MCF 10A (cell line): ENCODE results near the gene UCP2. TPM values are rescaled to one million over a fixed set of nuclear protein-coding genes. Genes with fewer than 3 reads are reported as not detected.

ENCODE experiments used
- BruUV-seq: library from RNA; stranded (reverse); fragments of 400-500 nt; replicated peaks from 2 replicates; lab custom pipeline; 2021; lab: Mats Ljungman, UMichigan
- CTCF ChIA-PET: fragments of 300-600 bp; sonication (Branson Sonifier 250); formaldehyde crosslinking; extraction: SDS; loops from one replicate; lab custom pipeline; 2021; ENCODE audit warnings: antibody characterized with exemption, inconsistent platforms; lab: Yijun Ruan, JAX
- POLR2A ChIA-PET: fragments of 300-600, 350-650 bp; sonication (Branson Sonifier 250); formaldehyde crosslinking; extraction: SDS; loops from one replicate; lab custom pipeline; 2020; ENCODE audit warnings: antibody characterized with exemption, inconsistent platforms; lab: Yijun Ruan, JAX
- DNase-seq: peaks from one replicate; pipeline ENCODE4 v3.0.0-alpha.2; 2018; ENCODE audit not compliant: unreplicated experiment
- H3K27ac Mint-ChIP-seq: one replicate; pipeline ENCODE4 v1.8.0; 2022; ENCODE audit warnings: mild to moderate bottlenecking, low read depth, mixed read lengths; ENCODE audit not compliant: unreplicated experiment
- H3K27me3 Mint-ChIP-seq: one replicate; pipeline ENCODE4 v1.8.0; 2022; ENCODE audit warnings: mixed read lengths; ENCODE audit not compliant: insufficient read depth, unreplicated experiment
- H3K36me3 Mint-ChIP-seq: one replicate; pipeline ENCODE4 v1.8.0; 2022; ENCODE audit warnings: mild to moderate bottlenecking, moderate library complexity, mixed read lengths; ENCODE audit not compliant: insufficient read depth, unreplicated experiment
- H3K4me1 Mint-ChIP-seq: one replicate; pipeline ENCODE4 v1.8.0; 2022; ENCODE audit warnings: mixed read lengths; ENCODE audit not compliant: insufficient read depth, unreplicated experiment
- H3K4me3 Mint-ChIP-seq: one replicate; pipeline ENCODE4 v1.8.0; 2022; ENCODE audit warnings: mild to moderate bottlenecking, moderate library complexity, mixed read lengths; ENCODE audit not compliant: unreplicated experiment
- H3K9me3 Mint-ChIP-seq: one replicate; pipeline ENCODE4 v1.8.0; 2022; ENCODE audit warnings: mixed read lengths; ENCODE audit not compliant: unreplicated experiment
- CTCF ChIP-seq: fragments of 200-600 bp; IDR thresholded peaks from one replicate; pipeline ENCODE4 v1.8.0; 2022; ENCODE audit warnings: antibody characterized with exemption, mild to moderate bottlenecking; ENCODE audit not compliant: unreplicated experiment
- intact Hi-C: fragments of 100-400 bp; cut with micrococcal nuclease; formaldehyde crosslinking; loops from 2 replicates; pipeline ENCODE4 v1.14.1; 2022
- total RNA-seq: library from RNA; stranded (reverse); gene quantifications from 2 replicates; pipeline ENCODE4 v1.2.3, GENCODE V29; 2022

UCP2 gene
- total RNA-seq, 1 experiment from 2014 or later, result not detected

GRCh38 chr11:73972620-73973449 is 9.8 kb downstream of the UCP2 start:
- H3K27ac Mint-ChIP-seq, result peak overlapping the region; percentile 30
- no peaks in the 10 kb centered on the region for H3K9me3 Mint-ChIP-seq
- intact Hi-C loops, result no loop called here
- DNase-seq, result no peak
- BruUV-seq, result no TSS peak
- ChIA-PET CTCF (interaction anchor here (0.5 to 1.2 kb wide), 3 partner anchors 9 to 685 kb away, joined by 3 to 8 read pairs (median 3); no protein-coding TSS in a partner anchor), POLR2A (interaction anchor here (0.5 kb wide), 1 partner anchor 39 kb away, joined by 3 read pairs; no protein-coding TSS in a partner anchor)
- H3K4me3 Mint-ChIP-seq, result no peak overlapping the region
- peaks cover 11% of the 10 kb centered on the region for H3K4me1 Mint-ChIP-seq
- H3K27me3 Mint-ChIP-seq, result no peaks in the 10 kb centered on the region
- TF ChIP-seq CTCF, result no peak
- H3K36me3 Mint-ChIP-seq, result no peaks in the 10 kb centered on the region

GRCh38 chr11:73972187-73972586 is 10.5 kb downstream of the UCP2 start:
- no peak for DNase-seq
- H3K4me1 Mint-ChIP-seq, result peaks cover 11% of the 10 kb centered on the region
- H3K27ac Mint-ChIP-seq, result no peak overlapping the region
- no peaks in the 10 kb centered on the region for H3K9me3 Mint-ChIP-seq
- no TSS peak for BruUV-seq
- TF ChIP-seq CTCF, result no peak
- POLR2A ChIA-PET, result no interaction called here
- CTCF ChIA-PET, result interaction anchor here (1.2 kb wide), 1 partner anchor 8 kb away, joined by 8 read pairs; no protein-coding TSS in a partner anchor
- H3K4me3 Mint-ChIP-seq, result no peak overlapping the region
- H3K36me3 Mint-ChIP-seq, result no peaks in the 10 kb centered on the region
- intact Hi-C loops, result no loop called here
- no peaks in the 10 kb centered on the region for H3K27me3 Mint-ChIP-seq

- no TSS peak for BruUV-seq
- POLR2A ChIA-PET, result no interaction called here
- Mint-ChIP-seq H3K27me3 (no peaks in the 10 kb centered on the region), H3K36me3 (no peaks in the 10 kb centered on the region), H3K4me3 (no peak overlapping the region), H3K9me3 (no peaks in the 10 kb centered on the region), H3K4me1 (peaks cover 11% of the 10 kb centered on the region), H3K27ac (no peak overlapping the region)
- DNase-seq, result no peak
- intact Hi-C loops, result no loop called here
- CTCF ChIA-PET, result no interaction called here
- TF ChIP-seq CTCF, result no peak
Measured at GRCh38 chr11:73971175-73971719, 11.4 kb downstream of the UCP2 start.
